WERI-Rb-1 (cell line): Measurements from ENCODE around the gene TAB2.
A peak's percentile ranks its signal among the peaks of the same experiment; 100 is the strongest.
"Not testable (repeated sequence)": the region's sequence is repeated elsewhere in the genome, so short reads cannot be mapped to it uniquely, and the experiment has no call there.

Experiments
- DNase-seq: peaks from one replicate; pipeline ENCODE4 v3.0.0-alpha.2; 2020
- H3K27ac ChIP-seq: fragments of 250-450 bp; sonication (Bioruptor Pico); 2 replicates; pipeline ENCODE4 v1.5.1; 2020; ENCODE audit warnings: mild to moderate bottlenecking, moderate library complexity
- H3K27me3 ChIP-seq: fragments of 250-450 bp; sonication (Bioruptor Pico); 2 replicates; pipeline ENCODE4 v1.5.1; 2021; ENCODE audit warnings: mild to moderate bottlenecking, low read depth, moderate library complexity; ENCODE audit not compliant: insufficient read depth, severe bottlenecking
- H3K36me3 ChIP-seq: fragments of 250-450 bp; sonication (Bioruptor Pico); 2 replicates; pipeline ENCODE4 v1.5.1; 2020; ENCODE audit warnings: mild to moderate bottlenecking, moderate library complexity
- H3K4me3 ChIP-seq: 2 replicates; pipeline ENCODE4 v1.5.1; 2011; ENCODE audit warnings: low read depth, mild to moderate bottlenecking, control low read depth, low read length
- H3K9me3 ChIP-seq: fragments of 250-450 bp; sonication (Bioruptor Pico); 2 replicates; pipeline ENCODE4 v1.5.1; 2021; ENCODE audit warnings: mild to moderate bottlenecking, moderate library complexity; ENCODE audit not compliant: severe bottlenecking
- CTCF ChIP-seq: IDR thresholded peaks from 2 replicates; pipeline ENCODE4 v1.5.1; 2011; ENCODE audit warnings: low read depth, mild to moderate bottlenecking, control low read depth, inconsistent platforms, low read length

TAB2 gene

GRCh38 chr6:149443411-149444181, 126.1 kb downstream of the TAB2 start:
- Histone ChIP-seq H3K4me3 (no peak overlapping the region), H3K36me3 (no peaks in the 10 kb centered on the region), H3K9me3 (no peaks in the 10 kb centered on the region), H3K27me3 (no peaks in the 10 kb centered on the region), H3K27ac (no peak overlapping the region)
- TF ChIP-seq CTCF = no peak
- no peak for DNase-seq

- not testable (repeated sequence) for H3K27me3 ChIP-seq, H3K9me3 ChIP-seq, DNase-seq
These were observed 127.0 kb downstream of the TAB2 start for GRCh38 chr6:149444360-149445094.

GRCh38 chr6:149445095-149445466, 127.6 kb downstream of the TAB2 start:
- Histone ChIP-seq H3K27ac (no peak overlapping the region), H3K27me3 (no peaks in the 10 kb centered on the region), H3K9me3 (no peaks in the 10 kb centered on the region), H3K4me3 (no peak overlapping the region), H3K36me3 (no peaks in the 10 kb centered on the region)
- TF ChIP-seq CTCF = no peak
- peak; percentile 55 for DNase-seq

More at GRCh38 chr6:149444360-149445094, 127.0 kb downstream of the TAB2 start:
- not testable (repeated sequence) for H3K4me3 ChIP-seq, H3K27ac ChIP-seq, H3K36me3 ChIP-seq

- Histone ChIP-seq H3K36me3 (no peaks in the 10 kb centered on the region), H3K27ac (no peak overlapping the region), H3K9me3 (no peaks in the 10 kb centered on the region), H3K4me3 (no peak overlapping the region), H3K27me3 (no peaks in the 10 kb centered on the region)
- DNase-seq = no peak
- TF ChIP-seq CTCF = no peak
These were observed 128.1 kb downstream of the TAB2 start for GRCh38 chr6:149445573-149445972.

- no peak for TF ChIP-seq CTCF
- no peaks in the 10 kb centered on the region for H3K9me3 ChIP-seq
- H3K27ac ChIP-seq = no peak overlapping the region
- no peaks in the 10 kb centered on the region for H3K27me3 ChIP-seq
- no peak overlapping the region for H3K4me3 ChIP-seq
- no peak for DNase-seq
- H3K36me3 ChIP-seq = no peaks in the 10 kb centered on the region
These were observed 129.4 kb downstream of the TAB2 start for GRCh38 chr6:149446791-149447376.

GRCh38 chr6:149448821-149449453, 131.4 kb downstream of the TAB2 start:
- no peak for TF ChIP-seq CTCF

More at GRCh38 chr6:149448821-149449453, 131.4 kb downstream of the TAB2 start:
- Histone ChIP-seq H3K27ac (no peak overlapping the region), H3K27me3 (no peaks in the 10 kb centered on the region), H3K4me3 (no peak overlapping the region), H3K36me3 (no peaks in the 10 kb centered on the region), H3K9me3 (no peaks in the 10 kb centered on the region)
- no peak for DNase-seq
